Mesenchymal stem cell (in vitro differentiated cells and primary cell): Measurements from ENCODE around the gene PLCB2.

ENCODE experiments used
- DNase-seq: peaks from one replicate; pipeline ENCODE4 v3.0.0-alpha.2; 2013
- H2AFZ ChIP-seq: one replicate; pipeline ENCODE4 v1.6.1; 2013; ENCODE audit warnings: low read depth, mild to moderate bottlenecking, control low read depth, inconsistent platforms, low read length, moderate library complexity
- H2AK5ac ChIP-seq: 2 replicates; pipeline ENCODE4 v1.6.1; 2013; ENCODE audit warnings: low read length, moderate library complexity, mild to moderate bottlenecking, inconsistent platforms; ENCODE audit not compliant: severe bottlenecking
- H2BK120ac ChIP-seq: one replicate; pipeline ENCODE4 v1.6.1; 2013; ENCODE audit warnings: low read depth, mild to moderate bottlenecking, inconsistent platforms, low read length, moderate library complexity
- H2BK12ac ChIP-seq, 2 experiments: one replicate each; pipeline ENCODE4 v1.6.1; 2013; ENCODE audit warnings: inconsistent platforms in 2 of 2, low read length in 2 of 2, mild to moderate bottlenecking in 2 of 2, moderate library complexity in 2 of 2, control low read depth in 1 of 2
- H2BK15ac ChIP-seq: one replicate; pipeline ENCODE4 v1.6.1; 2013; ENCODE audit warnings: mild to moderate bottlenecking, low read depth, inconsistent platforms; ENCODE audit not compliant: poor library complexity, severe bottlenecking
- H2BK5ac ChIP-seq: 2 replicates; pipeline ENCODE4 v1.6.1; 2013; ENCODE audit warnings: low read depth, mild to moderate bottlenecking, low read length, control low read depth, inconsistent platforms; ENCODE audit not compliant: poor library complexity, severe bottlenecking
- H3K14ac ChIP-seq, 2 experiments: one replicate each; pipeline ENCODE4 v1.6.1; 2013; ENCODE audit warnings: inconsistent platforms in 2 of 2, low read length in 2 of 2, control low read depth in 1 of 2, mild to moderate bottlenecking in 1 of 2, moderate library complexity in 1 of 2
- H3K18ac ChIP-seq, 2 experiments: one replicate each; pipeline ENCODE4 v1.6.1; 2013; ENCODE audit warnings: inconsistent platforms in 2 of 2, low read length in 2 of 2, control low read depth in 1 of 2, low read depth in 1 of 2, mild to moderate bottlenecking in 1 of 2
- H3K23ac ChIP-seq, 2 experiments: one replicate each; pipeline ENCODE4 v1.6.1; 2013; ENCODE audit warnings: inconsistent platforms in 2 of 2, low read length in 2 of 2, mild to moderate bottlenecking in 2 of 2, moderate library complexity in 2 of 2, control low read depth in 1 of 2
- H3K27ac ChIP-seq: 2 replicates; pipeline ENCODE4 v1.5.1; 2013; ENCODE audit warnings: mild to moderate bottlenecking, moderate library complexity, low read length, control low read depth, inconsistent platforms; ENCODE audit not compliant: poor library complexity, severe bottlenecking
- H3K27me3 ChIP-seq, 2 experiments: 2 replicates each; pipeline versions ENCODE4 v1.6.1 to v1.7.0; 2013; ENCODE audit warnings: low read length in 2 of 2, mild to moderate bottlenecking in 2 of 2, moderate library complexity in 2 of 2, control low read depth in 1 of 2, inconsistent platforms in 1 of 2; ENCODE audit not compliant: control insufficient read depth in 1 of 2, insufficient read depth in 1 of 2
- H3K36me3 ChIP-seq, 2 experiments: 2 replicates each; pipeline versions ENCODE4 v1.6.1 to v1.7.0; 2013; ENCODE audit warnings: low read length in 2 of 2, control low read depth in 1 of 2, inconsistent platforms in 1 of 2, low read depth in 1 of 2, mild to moderate bottlenecking in 1 of 2; ENCODE audit not compliant: insufficient read depth in 2 of 2, control insufficient read depth in 1 of 2
- H3K4ac ChIP-seq, 2 experiments: one replicate each; pipeline ENCODE4 v1.6.1; 2013; ENCODE audit warnings: inconsistent platforms in 2 of 2, low read length in 2 of 2, mild to moderate bottlenecking in 2 of 2, moderate library complexity in 2 of 2, control low read depth in 1 of 2, low read depth in 1 of 2
- H3K4me1 ChIP-seq: 2 replicates; pipeline ENCODE4 v1.6.1; 2013; ENCODE audit warnings: low read depth, low read length, control low read depth; ENCODE audit not compliant: control insufficient read depth, insufficient read depth
- H3K4me2 ChIP-seq: 2 replicates; pipeline ENCODE4 v1.6.1; 2013; ENCODE audit warnings: low read length, mild to moderate bottlenecking, inconsistent platforms; ENCODE audit not compliant: poor library complexity, severe bottlenecking
- H3K4me3 ChIP-seq, 2 experiments: 2 replicates each; pipeline versions ENCODE4 v1.5.1 to v1.7.0; 2013; ENCODE audit warnings: low read length in 2 of 2, mild to moderate bottlenecking in 2 of 2, control low read depth in 1 of 2, low read depth in 1 of 2; ENCODE audit not compliant: insufficient read depth in 1 of 2
- H3K79me1 ChIP-seq: replicated peaks from 2 replicates; pipeline ENCODE4 v1.6.1; 2013; ENCODE audit warnings: mild to moderate bottlenecking, control low read depth, low read length, inconsistent platforms; ENCODE audit not compliant: poor library complexity, severe bottlenecking
- H3K9ac ChIP-seq: 2 replicates; pipeline ENCODE4 v1.7.0; 2013; ENCODE audit warnings: mild to moderate bottlenecking, low read length, moderate library complexity
- H3K9me3 ChIP-seq: 2 replicates; pipeline ENCODE4 v1.7.0; 2013; ENCODE audit warnings: mild to moderate bottlenecking, low read length; ENCODE audit not compliant: control insufficient read depth
- H4K8ac ChIP-seq: one replicate; pipeline ENCODE4 v1.6.1; 2013; ENCODE audit warnings: inconsistent platforms, mild to moderate bottlenecking, low read length, moderate library complexity
- H4K91ac ChIP-seq: one replicate; pipeline ENCODE4 v1.6.1; 2013; ENCODE audit warnings: mild to moderate bottlenecking, low read length, inconsistent platforms
- WGBS: methylation state at CpG from one replicate; pipeline ENCODE4 v1.1.7; 2013; ENCODE audit warnings: mixed read lengths; 5-methylcytosine and 5-hydroxymethylcytosine counted together

Gene PLCB2

DNA sequence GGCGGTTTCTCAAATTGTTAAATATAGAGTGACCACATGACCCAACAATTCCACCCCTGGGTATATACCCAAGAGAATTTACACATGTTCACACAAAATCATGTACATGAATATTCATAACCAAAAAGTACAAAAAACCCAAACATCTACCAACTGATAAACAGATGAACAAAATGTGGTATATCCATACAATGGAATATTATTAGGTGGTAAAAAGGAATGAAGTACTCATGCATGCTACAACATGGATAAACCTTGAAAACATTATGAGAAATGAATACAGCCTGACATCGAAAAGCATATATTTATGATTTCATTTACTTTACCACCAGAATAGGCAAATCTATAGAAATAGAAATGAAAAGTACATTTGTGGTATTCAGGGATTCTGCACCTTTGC is 7.4 kb downstream of the PLCB2 start:
- H3K27ac ChIP-seq, result no peak overlapping the region
- H3K36me3 ChIP-seq, result no peaks in the 10 kb centered on the region
- no peak overlapping the region for H3K4ac ChIP-seq
- H3K14ac ChIP-seq, result no peak overlapping the region
- no peak overlapping the region for H3K18ac ChIP-seq
- H2BK12ac ChIP-seq, result no peak overlapping the region
- H3K4me2 ChIP-seq, result no peak overlapping the region
- H3K4me3 ChIP-seq, result no peak overlapping the region
- no peaks in the 10 kb centered on the region for H3K79me1 ChIP-seq
- H3K4me1 ChIP-seq, result peaks cover 2% of the 10 kb centered on the region
- H2BK15ac ChIP-seq, result no peak overlapping the region
- peaks cover 49 to 84% of the 10 kb centered on the region in 2 experiments for H3K27me3 ChIP-seq
- H4K91ac ChIP-seq, result no peak overlapping the region
- H2AK5ac ChIP-seq, result no peak overlapping the region
- 97% methylated on average over 1 of the region's 2 CpGs for WGBS
- no peak overlapping the region for H2BK5ac ChIP-seq
- DNase-seq, result no peak
- H3K9me3 ChIP-seq, result peaks cover 11% of the 10 kb centered on the region
- H2AFZ ChIP-seq, result no peak overlapping the region
- H2BK120ac ChIP-seq, result no peak overlapping the region
- no peak overlapping the region for H3K23ac ChIP-seq
- no peak overlapping the region for H4K8ac ChIP-seq
- no peak overlapping the region for H3K9ac ChIP-seq

- Histone ChIP-seq H3K4me2 (no peak overlapping the region), H3K9me3 (peaks cover 11% of the 10 kb centered on the region), H3K9ac (no peak overlapping the region), H3K36me3 (no peaks in the 10 kb centered on the region), H2BK15ac (no peak overlapping the region), H2BK120ac (no peak overlapping the region), H2BK12ac (no peak overlapping the region), H4K91ac (no peak overlapping the region), H3K27me3 (peaks cover 57 to 87% of the 10 kb centered on the region in 2 experiments), H2AFZ (no peak overlapping the region), H2BK5ac (no peak overlapping the region), H3K4me3 (no peak overlapping the region), H3K23ac (no peak overlapping the region), H3K79me1 (no peaks in the 10 kb centered on the region), H3K4ac (no peak overlapping the region), H3K27ac (no peak overlapping the region), H2AK5ac (no peak overlapping the region), H3K14ac (no peak overlapping the region), H4K8ac (no peak overlapping the region), H3K4me1 (peaks cover 2% of the 10 kb centered on the region), H3K18ac (no peak overlapping the region)
- WGBS, result 89% methylated on average over 17 of the region's 17 CpGs
- DNase-seq, result no peak
These were observed 9.4 kb downstream of the PLCB2 start for GRCh38 chr15:40298216-40298935.

GRCh38 chr15:40297356-40297755 is 10.4 kb downstream of the PLCB2 start:
- no peak overlapping the region for H2AFZ ChIP-seq
- H3K4ac ChIP-seq, result no peak overlapping the region
- no peak overlapping the region for H2AK5ac ChIP-seq
- H3K4me3 ChIP-seq, result no peak overlapping the region
- peaks cover 11% of the 10 kb centered on the region for H3K9me3 ChIP-seq
- H4K91ac ChIP-seq, result peak overlapping the region; percentile 63
- no peak overlapping the region for H3K27ac ChIP-seq
- H3K27me3 ChIP-seq, result peaks cover 59 to 87% of the 10 kb centered on the region in 2 experiments
- H4K8ac ChIP-seq, result no peak overlapping the region
- no peak overlapping the region for H3K9ac ChIP-seq
- H3K79me1 ChIP-seq, result no peaks in the 10 kb centered on the region
- H3K4me1 ChIP-seq, result peaks cover 2% of the 10 kb centered on the region
- H3K4me2 ChIP-seq, result no peak overlapping the region
- no peak overlapping the region for H2BK120ac ChIP-seq
- H3K14ac ChIP-seq, result no peak overlapping the region
- no peaks in the 10 kb centered on the region for H3K36me3 ChIP-seq
- no peak overlapping the region for H2BK5ac ChIP-seq
- 95% methylated on average over 10 of the region's 10 CpGs for WGBS
- H2BK15ac ChIP-seq, result no peak overlapping the region
- H2BK12ac ChIP-seq, result no peak overlapping the region
- no peak overlapping the region for H3K23ac ChIP-seq
- no peak for DNase-seq
- H3K18ac ChIP-seq, result no peak overlapping the region

DNA sequence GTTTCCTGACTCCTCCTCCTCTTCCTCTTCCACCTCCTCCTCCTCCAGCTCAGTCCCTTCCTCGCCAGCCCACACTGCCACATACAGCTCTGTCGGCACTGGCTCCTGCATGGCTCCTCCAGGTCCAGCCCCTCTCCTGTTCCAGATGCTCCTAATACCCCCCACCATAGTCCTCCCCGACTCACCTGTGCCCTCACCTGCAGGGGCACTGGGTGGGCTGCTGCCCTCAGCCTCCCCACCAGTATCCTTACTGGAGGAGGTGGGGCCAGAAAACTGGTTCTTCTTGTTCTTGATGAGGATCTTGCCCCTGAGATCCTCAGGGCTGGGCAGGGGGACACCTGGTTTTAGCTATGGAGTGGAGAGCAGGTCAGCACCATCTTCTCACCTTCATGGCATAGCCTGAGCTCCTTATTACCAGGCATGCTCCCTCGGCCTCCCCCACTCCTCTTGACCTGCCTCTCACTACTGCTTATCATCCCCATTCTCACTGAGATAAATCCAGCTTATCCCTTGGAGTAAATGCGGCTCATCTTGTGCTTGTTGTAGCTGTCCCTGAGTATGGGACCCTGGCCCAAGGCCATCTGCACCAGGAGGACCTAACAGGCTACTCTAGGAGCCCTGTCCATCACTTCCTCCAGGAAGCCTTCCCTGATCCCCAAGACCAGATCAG is 11.0 kb downstream of the PLCB2 start:
- 71% methylated on average over 5 of the region's 5 CpGs for WGBS
- H4K91ac ChIP-seq, result no peak overlapping the region
- H4K8ac ChIP-seq, result no peak overlapping the region
- H3K9me3 ChIP-seq, result peaks cover 11% of the 10 kb centered on the region
- peaks cover 3% of the 10 kb centered on the region for H3K4me1 ChIP-seq
- H3K18ac ChIP-seq, result no peak overlapping the region
- H3K4me3 ChIP-seq, result no peak overlapping the region
- H3K23ac ChIP-seq, result no peak overlapping the region
- H2BK5ac ChIP-seq, result no peak overlapping the region
- H3K36me3 ChIP-seq, result no peaks in the 10 kb centered on the region
- no peak overlapping the region for H3K27ac ChIP-seq
- no peak overlapping the region for H3K4me2 ChIP-seq
- H2AK5ac ChIP-seq, result no peak overlapping the region
- no peak overlapping the region for H2BK120ac ChIP-seq
- H3K4ac ChIP-seq, result no peak overlapping the region
- no peak for DNase-seq
- no peak overlapping the region for H2BK12ac ChIP-seq
- no peaks in the 10 kb centered on the region for H3K79me1 ChIP-seq
- H3K27me3 ChIP-seq, result peaks cover 59 to 88% of the 10 kb centered on the region in 2 experiments
- H2BK15ac ChIP-seq, result no peak overlapping the region
- no peak overlapping the region for H2AFZ ChIP-seq
- H3K14ac ChIP-seq, result no peak overlapping the region
- H3K9ac ChIP-seq, result no peak overlapping the region
